ENCODE data around the gene JAM3. TPM values are rescaled to one million over a fixed set of nuclear protein-coding genes. Genes with fewer than 3 reads are reported as not detected.

JAM3 gene
- total and polyA plus RNA-seq, 2 of the 8 experiments (the other 6 are each of a cell fraction or from before 2014, with no cell fraction given), result 19.6 to 42.8 TPM

GRCh38 chr11:134152696-134153095 is 83.8 kb downstream of the JAM3 start (continued):
- TF ChIP-seq CHD1 (IDR thresholded peaks at IDR 0.05; ENCODE audit: low read depth, low read length) (no peak), CHD2 (IDR thresholded peaks at IDR 0.05; ENCODE audit: low read length) (no peak), ZNF274 (IDR thresholded peaks at IDR 0.05; ENCODE audit: borderline replicate concordance, extremely low read depth, low read length) (no peak)

Data from H1 (cell line).